GM18520 (cell line): ENCODE measurements around the gene FHIT.
"Not testable (repeated sequence)": the region's sequence is repeated elsewhere in the genome, so short reads cannot be mapped to it uniquely, and the experiment has no call there.

Experiments
- ATAC-seq: cut with Tn5 transposase; IDR thresholded peaks from one replicate; pipeline ENCODE4 v1.9.1; 2021; ENCODE audit not compliant: unreplicated experiment

FHIT gene

DNA sequence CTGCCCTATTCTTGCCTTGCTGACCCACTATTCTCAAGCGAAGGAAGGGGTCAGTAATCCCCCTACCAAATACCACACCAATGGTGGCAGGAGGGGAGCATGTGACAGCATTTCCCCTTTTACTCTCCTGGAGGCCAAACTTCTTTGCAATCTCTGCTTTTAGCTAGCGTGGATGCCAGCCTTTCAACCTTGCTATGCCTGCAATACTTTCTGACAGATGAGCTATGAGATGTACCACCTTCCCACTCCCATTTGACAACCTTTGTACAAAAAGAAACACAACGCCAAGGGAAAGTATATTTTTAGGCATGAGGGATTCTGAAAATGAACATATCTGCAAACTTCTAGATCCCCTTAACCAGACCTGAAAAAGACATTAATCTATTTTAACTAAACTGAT lies 302.1 kb downstream of the FHIT start:
- no peak for ATAC-seq

GRCh38 chr3:60948488-60948887 lies 302.8 kb downstream of the FHIT start:
- ATAC-seq: no peak

GRCh38 chr3:60935709-60936108 lies 315.5 kb downstream of the FHIT start:
- ATAC-seq: no peak

GRCh38 chr3:60933824-60934223 lies 317.4 kb downstream of the FHIT start:
- ATAC-seq: no peak

DNA sequence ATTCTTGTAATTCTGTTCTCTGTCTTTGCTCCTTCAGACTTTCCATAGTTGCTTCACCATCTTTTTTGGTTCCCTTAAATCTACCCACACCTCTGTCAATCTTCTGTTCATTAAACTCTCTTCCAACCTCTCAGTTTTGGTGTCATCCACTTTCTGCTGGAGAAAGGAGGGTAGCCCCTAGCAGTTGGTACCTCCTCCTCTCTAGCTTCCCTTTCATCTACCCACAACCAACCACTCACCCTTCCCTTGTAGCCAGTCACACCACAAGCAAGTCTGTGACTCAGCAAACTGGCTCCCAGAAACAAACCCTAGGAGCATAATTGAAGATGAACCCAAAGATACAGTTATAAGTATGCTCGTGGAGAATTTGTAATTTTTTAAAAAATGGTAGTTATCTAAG lies 318.6 kb downstream of the FHIT start:
- ATAC-seq: no peak

DNA sequence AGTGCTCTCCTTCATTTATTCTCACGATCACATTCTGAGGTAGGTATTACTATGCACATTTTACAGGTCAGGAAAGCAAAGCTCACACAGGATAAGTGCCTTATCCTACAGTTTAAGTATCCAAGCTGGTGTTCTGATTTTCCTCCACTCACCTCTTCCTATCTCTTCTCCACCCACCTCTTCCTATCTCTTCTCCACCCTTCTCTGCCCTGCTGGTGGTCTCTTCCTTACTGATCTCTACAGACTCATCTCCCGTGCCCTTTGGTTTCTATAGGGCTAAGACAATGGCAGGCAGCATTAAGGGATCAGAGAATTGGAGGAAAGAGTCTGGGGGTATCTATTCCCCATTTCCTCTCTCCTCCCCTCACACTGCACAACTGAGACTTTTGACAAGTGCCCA lies 319.1 kb downstream of the FHIT start:
- ATAC-seq: no peak

GRCh38 chr3:60931452-60931851 lies 319.8 kb downstream of the FHIT start:
- ATAC-seq: no peak

DNA sequence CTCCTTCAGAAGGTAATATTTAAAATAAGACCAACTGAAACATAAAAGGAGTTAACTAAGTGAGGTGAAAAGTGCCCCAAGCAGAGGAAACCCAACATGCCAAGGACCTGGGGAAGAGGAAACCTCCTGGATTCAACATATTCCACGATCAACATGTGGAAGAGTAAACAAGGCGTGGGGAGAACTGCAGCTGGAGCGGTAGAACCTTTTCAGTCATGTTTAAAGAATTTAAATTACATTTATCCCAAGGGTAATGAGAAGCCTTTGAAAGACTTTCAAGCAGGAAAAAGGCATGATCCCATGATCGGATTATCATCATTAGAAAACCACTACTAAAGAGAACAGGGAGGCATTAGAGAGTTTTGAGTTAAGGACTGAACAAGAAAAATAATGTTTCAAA lies 330.7 kb downstream of the FHIT start:
- no peak for ATAC-seq

DNA sequence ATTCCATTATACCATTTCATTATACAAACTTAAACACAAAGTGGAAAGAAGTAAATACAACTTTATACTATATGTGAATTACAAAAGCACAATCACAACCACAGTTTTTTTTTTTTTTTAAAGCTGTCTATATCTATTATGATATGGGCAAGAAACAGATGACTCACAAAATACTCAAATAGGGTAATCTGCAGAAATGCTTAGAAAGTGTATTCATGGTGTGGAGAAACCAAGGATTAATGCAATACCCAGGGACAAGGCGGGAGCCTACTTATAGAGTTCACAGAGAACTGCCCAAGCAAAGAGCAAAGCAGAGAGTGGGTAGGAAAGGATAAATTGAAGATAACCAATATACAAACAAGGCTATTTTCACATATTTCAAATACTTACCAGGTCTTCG lies 332.0 kb downstream of the FHIT start:
- no peak for ATAC-seq

GRCh38 chr3:60917141-60917540 lies 334.1 kb downstream of the FHIT start:
- no peak for ATAC-seq

- no peak for ATAC-seq
Measured at GRCh38 chr3:60916546-60916945, 334.7 kb downstream of the FHIT start.

DNA sequence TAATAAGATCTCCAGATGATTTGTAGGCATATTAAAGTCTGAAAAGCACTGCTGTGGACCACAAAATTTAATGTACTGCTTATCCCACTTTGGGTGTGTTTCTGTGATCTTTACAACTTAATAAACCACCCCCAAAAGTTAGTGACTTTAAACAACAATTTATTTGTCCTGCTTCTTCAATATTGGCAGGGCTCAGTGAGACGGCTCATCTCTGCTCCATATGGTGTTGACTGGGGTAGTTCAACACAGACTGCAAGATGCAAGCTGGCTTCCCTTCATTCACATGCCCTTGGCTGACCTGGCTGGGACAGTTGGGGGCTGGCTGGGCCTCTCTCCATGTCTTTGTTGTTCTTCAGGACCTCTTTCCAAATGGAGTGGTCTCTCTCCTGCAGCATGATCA lies 337.8 kb downstream of the FHIT start:
- ATAC-seq: no peak

- ATAC-seq: no peak
Measured at GRCh38 chr3:60912876-60913275, 338.4 kb downstream of the FHIT start.

GRCh38 chr3:60912142-60912541 lies 339.1 kb downstream of the FHIT start:
- no peak for ATAC-seq

DNA sequence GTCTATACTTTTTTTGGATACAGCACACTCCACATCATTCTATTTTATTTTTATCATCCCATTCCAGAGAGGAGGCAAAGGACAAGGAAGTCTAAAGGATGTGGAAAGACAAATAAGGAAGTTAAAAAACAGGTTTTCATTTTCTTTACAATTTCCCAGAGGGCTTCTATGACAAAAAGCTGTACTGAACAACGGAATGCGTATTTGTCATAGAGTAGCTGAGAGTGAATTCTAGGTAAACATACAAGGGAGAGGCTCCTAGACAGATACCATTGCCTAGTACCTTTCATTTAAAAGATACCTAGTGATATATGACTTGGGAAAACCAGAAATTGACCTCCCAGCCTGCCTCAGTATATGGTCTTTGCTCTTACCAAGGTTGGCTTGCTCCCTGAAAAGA lies 341.7 kb downstream of the FHIT start:
- no peak for ATAC-seq

- no peak for ATAC-seq
Measured at GRCh38 chr3:60906283-60906682, 345.0 kb downstream of the FHIT start.

DNA sequence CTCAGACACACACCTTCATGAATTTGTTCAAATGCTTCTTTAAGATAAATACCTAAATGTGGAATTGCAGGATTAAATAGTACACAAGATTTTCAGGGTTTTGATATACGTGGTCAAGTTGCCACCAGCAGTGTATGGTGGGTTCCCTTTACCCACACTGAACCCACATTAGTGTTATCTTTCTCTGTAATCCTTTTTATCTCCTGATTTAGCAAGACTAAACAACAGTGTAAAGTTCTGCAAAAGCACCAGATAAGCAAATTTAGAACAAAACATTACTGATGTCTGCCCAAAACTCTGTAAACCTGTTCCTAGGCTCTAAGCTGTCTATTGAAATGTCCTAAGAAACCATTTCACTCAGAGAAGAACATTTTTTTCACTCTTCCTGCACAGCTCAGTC lies 352.9 kb downstream of the FHIT start:
- no peak for ATAC-seq

- ATAC-seq: no peak
Measured at GRCh38 chr3:60893946-60894345, 357.3 kb downstream of the FHIT start.

DNA sequence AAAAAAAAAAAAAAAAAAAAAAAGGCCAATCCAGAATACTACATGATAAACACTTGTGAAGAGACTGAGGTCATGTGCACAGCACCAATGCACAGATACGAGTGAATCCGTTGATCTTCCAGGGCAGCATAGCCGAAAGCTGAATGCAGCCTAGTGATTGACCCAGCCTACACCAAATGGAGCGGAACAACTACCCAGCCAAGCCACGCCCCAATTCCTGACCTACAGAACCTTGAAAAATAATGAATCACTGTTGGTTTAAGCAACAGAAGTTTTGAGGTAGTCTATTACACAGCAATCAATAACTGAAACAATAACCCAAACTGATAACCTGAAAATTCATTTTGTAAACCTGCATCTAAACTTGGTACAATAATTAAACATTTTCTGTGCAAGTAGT lies 361.0 kb downstream of the FHIT start:
- ATAC-seq: no peak

- not testable (repeated sequence) for ATAC-seq
Measured at GRCh38 chr3:60888952-60889351, 362.3 kb downstream of the FHIT start.

- no peak for ATAC-seq
Measured at GRCh38 chr3:60887574-60887973, 363.7 kb downstream of the FHIT start.

DNA sequence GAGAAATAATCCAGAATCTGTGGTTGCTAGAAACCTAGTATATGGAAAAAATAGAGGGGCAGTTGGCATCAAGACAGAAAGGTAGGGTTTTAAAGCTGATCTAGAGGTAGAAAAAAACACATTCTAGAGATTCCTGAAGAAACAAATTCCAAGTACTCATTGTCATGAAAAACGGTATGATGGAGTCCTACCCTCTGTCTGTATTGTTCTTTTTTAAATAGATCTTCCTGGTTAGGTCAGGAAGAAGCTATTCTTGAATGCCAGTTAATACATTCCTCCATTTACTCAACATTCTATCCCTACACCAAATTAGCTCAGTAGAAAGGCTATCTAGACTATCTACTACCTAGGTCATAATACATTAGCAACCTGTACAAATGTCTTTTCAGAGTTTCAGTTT lies 364.7 kb downstream of the FHIT start:
- ATAC-seq: no peak

DNA sequence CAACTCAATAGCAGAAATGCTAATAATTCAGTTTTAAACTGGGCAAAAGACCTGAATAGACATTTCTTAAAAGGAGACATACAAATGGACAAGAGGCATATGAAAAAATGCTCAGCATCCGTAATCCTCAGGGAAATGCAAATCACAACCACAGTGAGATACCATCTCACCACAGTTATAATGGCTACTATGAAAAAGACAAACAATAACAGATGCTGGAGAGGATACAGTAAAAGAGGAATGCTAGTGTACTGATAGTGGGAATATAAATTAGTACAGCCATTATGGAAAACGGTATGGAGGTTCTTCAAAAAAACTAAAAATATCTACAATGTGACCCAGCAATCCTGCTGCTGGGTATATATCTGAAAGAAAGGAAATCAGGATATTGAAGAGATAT lies 367.2 kb downstream of the FHIT start:
- no peak for ATAC-seq

DNA sequence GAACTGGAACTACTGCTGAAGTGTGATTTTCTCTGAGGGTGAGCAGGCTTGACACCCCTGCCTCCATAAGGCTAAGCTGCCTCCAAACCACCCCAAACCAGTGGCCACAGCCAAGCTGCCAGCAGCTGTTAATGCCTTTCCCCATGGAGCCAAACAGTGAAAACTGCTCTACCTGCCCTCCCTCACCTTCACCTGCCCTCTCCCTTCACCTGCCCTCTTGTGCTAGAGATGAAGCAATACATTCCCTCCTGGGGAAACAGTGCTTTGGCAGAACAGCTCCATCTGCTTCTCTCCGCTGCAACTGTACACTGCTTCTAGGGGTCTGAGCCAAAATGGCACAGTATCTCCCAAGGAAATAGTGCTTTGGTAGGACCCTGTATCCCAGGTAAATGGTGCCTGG lies 374.1 kb downstream of the FHIT start:
- ATAC-seq: no peak
